H1 (cell line): ENCODE measurements around the gene NCAPG2. TPM values are rescaled to one million over a fixed set of nuclear protein-coding genes. Genes with fewer than 3 reads are reported as not detected.

Experiments
- CTCF ChIA-PET: fragments of 300-600 bp; sonication (Branson Sonifier 250); formaldehyde crosslinking; loops from one replicate; lab custom pipeline; 2021; ENCODE audit not compliant: partially characterized antibody; lab: Charles Lee
- POLR2A ChIA-PET: fragments of 300-600 bp; sonication (Branson Sonifier 250); formaldehyde crosslinking; loops from one replicate; lab custom pipeline; 2021; ENCODE audit warnings: inconsistent platforms; ENCODE audit not compliant: partially characterized antibody; lab: Charles Lee
- DNase-seq, 2 experiments: peaks; one replicate each; pipeline versions ENCODE4 v3.0.0 to v3.0.0-alpha.2; 2010 to 2022; ENCODE audit warnings: low spot score in 2 of 2, low read depth in 1 of 2, mixed read lengths in 1 of 2
- FAIRE-seq: peaks from 2 replicates; lab custom pipeline; 2011; peaks lifted over from hg19 to GRCh38; lab: Jason Lieb, UNC
- H2AFZ ChIP-seq: 2 replicates; pipeline ENCODE4 v1.8.1; 2012; ENCODE audit warnings: low read length, inconsistent platforms
- H2AK5ac ChIP-seq: 2 replicates; pipeline ENCODE4 v1.6.1; 2013; ENCODE audit warnings: low read depth, low read length
- H2BK120ac ChIP-seq: replicated peaks from 2 replicates; pipeline ENCODE3; 2013; ENCODE audit warnings: low read depth, low read length, inconsistent platforms
- H2BK12ac ChIP-seq: 2 replicates; pipeline ENCODE4 v1.6.1; 2013; ENCODE audit warnings: low read depth, low read length
- H2BK15ac ChIP-seq: 2 replicates; pipeline ENCODE4 v1.6.1; 2013; ENCODE audit warnings: low read length
- H2BK20ac ChIP-seq: 2 replicates; pipeline ENCODE4 v1.6.1; 2013; ENCODE audit warnings: low read length
- H2BK5ac ChIP-seq: 2 replicates; pipeline ENCODE4 v1.6.1; 2013; ENCODE audit warnings: low read depth, low read length
- H3K14ac ChIP-seq: 2 replicates; pipeline ENCODE4 v1.6.1; 2013; ENCODE audit warnings: inconsistent platforms; ENCODE audit not compliant: insufficient read length
- H3K18ac ChIP-seq: 2 replicates; pipeline ENCODE4 v1.6.1; 2013; ENCODE audit warnings: low read length; ENCODE audit errors: extremely low read depth
- H3K23ac ChIP-seq: 2 replicates; pipeline ENCODE4 v1.6.1; 2013; ENCODE audit warnings: inconsistent platforms; ENCODE audit not compliant: insufficient read length
- H3K23me2 ChIP-seq: 2 replicates; pipeline ENCODE4 v1.6.1; 2013; ENCODE audit warnings: low read depth, low read length
- H3K27ac ChIP-seq: 2 replicates; pipeline ENCODE4 v1.6.1; 2011; ENCODE audit warnings: low read depth, low read length, inconsistent platforms
- H3K27me3 ChIP-seq, 4 experiments: replicated peaks in 1 of 4; 1 replicate in 1 of 4; 2 replicates in 3 of 4; pipeline versions ENCODE4 v1.6.1 to v1.8.1; 2011 to 2013; ENCODE audit warnings: low read length in 3 of 4, mild to moderate bottlenecking in 3 of 4, inconsistent platforms in 2 of 4, mixed read lengths in 2 of 4, moderate library complexity in 1 of 4; ENCODE audit not compliant: control insufficient read depth in 3 of 4, insufficient read depth in 3 of 4; ENCODE audit errors: extremely low read depth in 1 of 4
- H3K36me3 ChIP-seq, 4 experiments: 2 replicates each; pipeline versions ENCODE4 v1.6.1 to v1.8.1; 2011 to 2013; ENCODE audit warnings: mild to moderate bottlenecking in 4 of 4, low read length in 3 of 4, moderate library complexity in 2 of 4, control low read depth in 1 of 4, inconsistent platforms in 1 of 4; ENCODE audit not compliant: insufficient read depth in 4 of 4, control insufficient read depth in 2 of 4
- H3K4ac ChIP-seq: replicated peaks from 2 replicates; pipeline ENCODE3; 2013; ENCODE audit warnings: low read length, low read depth, mixed read lengths, inconsistent platforms; ENCODE audit not compliant: insufficient read length
- H3K4me1 ChIP-seq, 4 experiments: replicated peaks in 1 of 4; 1 replicate in 1 of 4; 2 replicates in 3 of 4; pipeline versions ENCODE4 v1.6.1 to v1.8.1; 2011 to 2013; ENCODE audit warnings: low read length in 3 of 4, inconsistent platforms in 2 of 4, mixed read lengths in 1 of 4; ENCODE audit not compliant: insufficient read depth in 4 of 4, control insufficient read depth in 3 of 4
- H3K4me2 ChIP-seq, 2 experiments: 2 replicates each; pipeline versions ENCODE4 v1.6.1 to v1.8.1; 2011 to 2013; ENCODE audit warnings: low read depth in 2 of 2, low read length in 2 of 2, control low read depth in 1 of 2, inconsistent platforms in 1 of 2, mild to moderate bottlenecking in 1 of 2; ENCODE audit not compliant: insufficient read depth in 1 of 2
- H3K4me3 ChIP-seq, 4 experiments: fragments of 200-600, 300-600 bp in 1 of 4; sonication (generic), shearing (Covaris generic), sonication (Bioruptor Twin) in 1 of 4; 2 replicates each; pipeline versions ENCODE4 v1.5.1 to v1.8.1; 2011 to 2016; ENCODE audit warnings: low read length in 4 of 4, low read depth in 3 of 4, control low read depth in 2 of 4, inconsistent platforms in 2 of 4, mild to moderate bottlenecking in 2 of 4, mixed read lengths in 1 of 4, moderate library complexity in 1 of 4; ENCODE audit not compliant: insufficient read depth in 2 of 4; ENCODE audit errors: extremely low read depth in 1 of 4
- H3K56ac ChIP-seq: replicated peaks from 2 replicates; pipeline ENCODE3; 2013; ENCODE audit warnings: low read depth, mild to moderate bottlenecking, mixed read lengths, low read length, inconsistent platforms; ENCODE audit not compliant: insufficient read length
- H3K79me1 ChIP-seq: 2 replicates; pipeline ENCODE4 v1.6.1; 2013; ENCODE audit warnings: low read depth, low read length, control low read depth
- H3K79me2 ChIP-seq, 2 experiments: 2 replicates each; pipeline versions ENCODE4 v1.6.1 to v1.8.1; 2012 to 2013; ENCODE audit warnings: low read length in 2 of 2, mild to moderate bottlenecking in 2 of 2, inconsistent platforms in 1 of 2; ENCODE audit not compliant: insufficient read depth in 2 of 2, control insufficient read depth in 1 of 2
- H3K9ac ChIP-seq, 4 experiments: replicated peaks in 1 of 4; 1 replicate in 1 of 4; 2 replicates in 3 of 4; pipeline versions ENCODE4 v1.6.1 to v1.8.1; 2011 to 2013; ENCODE audit warnings: low read depth in 3 of 4, low read length in 3 of 4, control low read depth in 2 of 4, mild to moderate bottlenecking in 2 of 4, moderate library complexity in 2 of 4, inconsistent platforms in 1 of 4; ENCODE audit errors: extremely low read depth in 1 of 4
- H3K9me3 ChIP-seq, 2 experiments: 2 replicates each; pipeline versions ENCODE4 v1.6.1 to v1.8.1; 2012 to 2013; ENCODE audit warnings: mild to moderate bottlenecking in 2 of 2, moderate library complexity in 2 of 2, control low read depth in 1 of 2, inconsistent platforms in 1 of 2, low read depth in 1 of 2, low read length in 1 of 2, mixed read lengths in 1 of 2; ENCODE audit not compliant: insufficient read depth in 2 of 2
- H4K20me1 ChIP-seq, 2 experiments: replicated peaks in 1 of 2; 2 replicates each; pipeline versions ENCODE3 to v1.8.1; 2011 to 2013; ENCODE audit warnings: inconsistent platforms in 2 of 2, low read length in 2 of 2, mild to moderate bottlenecking in 1 of 2; ENCODE audit not compliant: insufficient read depth in 2 of 2, control insufficient read depth in 1 of 2
- H4K5ac ChIP-seq: 2 replicates; pipeline ENCODE4 v1.6.1; 2013; ENCODE audit warnings: low read length, low read depth, mixed read lengths, inconsistent platforms; ENCODE audit not compliant: insufficient read length
- H4K8ac ChIP-seq: 2 replicates; pipeline ENCODE4 v1.8.0; 2013; ENCODE audit warnings: mild to moderate bottlenecking, moderate library complexity, low read length, inconsistent platforms; ENCODE audit not compliant: insufficient read depth; ENCODE audit errors: extremely low read depth
- H4K91ac ChIP-seq: replicated peaks from 2 replicates; pipeline ENCODE3; 2013; ENCODE audit warnings: low read length, mixed read lengths, inconsistent platforms; ENCODE audit not compliant: insufficient read length
- ASH2L ChIP-seq: fragments of 200-600, 300-600 bp; sonication (generic); IDR thresholded peaks from one replicate; pipeline ENCODE4 v1.7.1; 2017; ENCODE audit warnings: low read length
- EP300 ChIP-seq, 2 experiments: IDR thresholded peaks; 1 replicate in 1 of 2; 2 replicates in 1 of 2; pipeline ENCODE4 v1.6.1; 2011 to 2012; ENCODE audit warnings: low read depth in 2 of 2, low read length in 2 of 2, mild to moderate bottlenecking in 2 of 2, borderline replicate concordance in 1 of 2, inconsistent platforms in 1 of 2, moderate library complexity in 1 of 2
- WGBS, 2 experiments: shearing (Covaris generic) in 1 of 2; methylation state at CpG; one replicate each; pipeline versions ENCODE4 v1.1.6 to v1.1.7; 2013 to 2015; ENCODE audit warnings: low lambda C conversion rate in 2 of 2, mixed read lengths in 2 of 2, inconsistent platforms in 1 of 2, low coverage in 1 of 2, missing lambda C conversion rate in 1 of 2; ENCODE audit not compliant: insufficient replicate concordance in 2 of 2, insufficient coverage in 1 of 2, insufficient read length in 1 of 2; ENCODE audit errors: extremely low coverage in 1 of 2, missing lambda C conversion rate in 1 of 2; 5-methylcytosine and 5-hydroxymethylcytosine counted together
- polyA plus RNA-seq, 7 experiments: library from polyadenylated mRNA; depleted of rRNA in 3 of 7; stranded (reverse) in 5 of 7; unstranded in 2 of 7; fragments of >200 nt in 5 of 7; fragments of 200-250 nt in 2 of 7; gene quantifications; 1 replicate in 5 of 7; 2 replicates in 1 of 7; 4 replicates in 1 of 7; pipeline versions ENCODE4 v1.2.1 to v1.2.3, GENCODE V29; 2011 to 2013; ENCODE audit warnings: missing spikeins in 2 of 7, mixed read lengths in 2 of 7
- total RNA-seq: library from RNA; stranded (reverse); fragmentation: NEBNext Ultra II Directional; extraction: Animal tissue kit (Norgen Biotek cat#: 25700); gene quantifications from 2 replicates; pipeline ENCODE4 v1.2.1, GENCODE V29; 2021

Gene NCAPG2
- total and polyA plus RNA-seq, 2 of the 8 experiments (the other 6 are each of a cell fraction or from before 2014, with no cell fraction given), result 49.9 to 119 TPM

DNA sequence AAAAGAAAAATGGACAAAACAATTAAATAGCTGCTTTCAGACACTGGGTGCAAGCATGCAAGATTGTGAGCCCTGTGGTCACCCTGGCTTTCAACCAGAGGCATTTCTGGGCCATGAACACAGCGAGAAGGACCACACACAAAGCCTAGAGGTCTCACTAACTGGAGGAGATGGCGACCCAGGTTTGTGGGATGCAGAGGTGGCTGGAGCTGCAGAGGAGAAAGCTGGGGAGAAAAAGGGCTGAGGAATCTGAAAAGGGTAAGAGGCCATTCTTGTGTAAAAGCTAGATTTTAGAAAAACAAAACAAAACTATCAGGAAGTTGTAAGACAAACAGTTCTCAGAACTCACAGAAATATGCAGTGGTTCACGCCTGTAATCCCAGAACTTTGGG, 86.9 kb downstream of the NCAPG2 start:
- WGBS, 2 experiments, result 39% methylated on average over 3 of the region's 3 CpGs; no CpG with 5 or more reads in 1 of the 2 experiments
- Histone ChIP-seq H3K4me2 (peak overlapping the region in 1 of 2 experiments; percentile 45; a peak in 2 of 4 replicates), H3K79me1 (no peaks in the 10 kb centered on the region), H3K4me1 (peaks cover 5 to 16% (median 11%) of the 10 kb centered on the region in 4 experiments; a peak in 6 of 7 replicates), H3K27ac (no peak overlapping the region), H4K8ac (no peak overlapping the region), H3K9ac (no peak overlapping the region), H3K23ac (no peak overlapping the region), H3K4ac (no peak overlapping the region), H3K36me3 (peaks cover 0 to 2% (median under 1%) of the 10 kb centered on the region in 4 experiments; a peak in 3 of 8 replicates), H3K14ac (no peak overlapping the region), H3K79me2 (peaks cover 0 to 10% of the 10 kb centered on the region in 2 experiments; a peak in 2 of 4 replicates), H2AK5ac (no peak overlapping the region; the same call in 1 of the 2 replicates), H3K23me2 (no peaks in the 10 kb centered on the region), H2BK120ac (no peak overlapping the region), H3K4me3 (no peak overlapping the region; a peak in 1 of 8 replicates), H4K5ac (no peak overlapping the region), H3K18ac (no peak overlapping the region), H3K27me3 (no peaks in the 10 kb centered on the region), H2BK20ac (no peak overlapping the region), H2BK15ac (no peak overlapping the region), H3K9me3 (no peaks in the 10 kb centered on the region), H2BK5ac (peak overlapping the region; percentile 95), H4K91ac (no peak overlapping the region), H4K20me1 (no peaks in the 10 kb centered on the region), H3K56ac (no peak overlapping the region), H2AFZ (no peak overlapping the region), H2BK12ac (peak overlapping the region; percentile 93; the same call in 1 of the 2 replicates)
- FAIRE-seq, result peak; percentile 42
- DNase-seq, result peak in 1 of 2 experiments; percentile 62
- ChIA-PET POLR2A (no interaction called here), CTCF (interaction anchor here (1.0 to 1.2 kb wide), 3 partner anchors 29 to 32 kb away, joined by 3 to 7 read pairs (median 4); no protein-coding TSS in a partner anchor)
- TF ChIP-seq EP300 (IDR thresholded peaks at IDR 0.05; ENCODE audit: borderline replicate concordance in 1 of 2, low read depth in 2 of 2, low read length in 2 of 2), result no peak; a peak in 1 of 3 replicates
- TF ChIP-seq ASH2L, result peak; percentile 23
